ENCODE measurements around the gene AMPD2. TPM values are rescaled to one million over a fixed set of nuclear protein-coding genes. Genes with fewer than 3 reads are reported as not detected.

AMPD2 gene
- total and polyA plus RNA-seq, 2 of the 8 experiments (the other 6 are each of a cell fraction or from before 2014, with no cell fraction given) = 37.2 to 67.7 TPM

- H3K9ac ChIP-seq (replicated peaks in 1 of 4; ENCODE audit: extremely low read depth in 1 of 4, low read depth in 3 of 4, low read length in 3 of 4) = no peak overlapping the region; a peak in 1 of 7 replicates
- peaks cover 17% of the 10 kb centered on the region for H3K79me1 ChIP-seq (ENCODE audit: low read depth, low read length)
- CTCF ChIA-PET (ENCODE audit: partially characterized antibody) = interaction anchor here (1.0 to 10.4 kb wide), 10 partner anchors 9 to 146 kb away, joined by 3 to 73 read pairs (median 6); partner anchors contain the start of gene GNAI3
- peaks cover 2% of the 10 kb centered on the region; the same call in 1 of the 2 replicates for H3K23me2 ChIP-seq (ENCODE audit: low read depth, low read length)
- peak in 1 of 2 experiments; percentile 40 for DNase-seq (ENCODE audit: low read depth in 1 of 2, low spot score in 2 of 2)
- H3K14ac ChIP-seq (ENCODE audit: insufficient read length) = no peak overlapping the region
- H3K27ac ChIP-seq (ENCODE audit: low read depth, low read length) = no peak overlapping the region
- H3K79me2 ChIP-seq (ENCODE audit: control insufficient read depth in 1 of 2, insufficient read depth in 2 of 2, low read length in 2 of 2) = peaks cover 0 to 37% of the 10 kb centered on the region in 2 experiments; a peak in 2 of 4 replicates
- no peak for TF ChIP-seq BRCA1 (IDR thresholded peaks at IDR 0.05; ENCODE audit: low read depth, low read length)
- peak in 1 of 3 experiments; percentile 11; a peak in 1 of 4 replicates for TF ChIP-seq CTCF (IDR thresholded peaks at IDR 0.05; ENCODE audit: control extremely low read depth in 1 of 3, insufficient read depth in 1 of 3, low read depth in 1 of 3, low read length in 3 of 3)
- no peak overlapping the region for H2BK5ac ChIP-seq (ENCODE audit: low read depth, low read length)
- H3K4me3 ChIP-seq (ENCODE audit: extremely low read depth in 1 of 4, insufficient read depth in 2 of 4, low read depth in 3 of 4, low read length in 4 of 4) = no peak overlapping the region
- FAIRE-seq = no peak
- H3K4ac ChIP-seq (replicated peaks; ENCODE audit: insufficient read length, low read depth, low read length) = no peak overlapping the region
- peaks cover 12 to 27% (median 20%) of the 10 kb centered on the region in 4 experiments; a peak in 7 of 8 replicates for H3K36me3 ChIP-seq (ENCODE audit: control insufficient read depth in 2 of 4, insufficient read depth in 4 of 4, low read length in 3 of 4)
- no peak overlapping the region for H3K4me2 ChIP-seq (ENCODE audit: insufficient read depth in 1 of 2, low read depth in 2 of 2, low read length in 2 of 2)
- H2AK5ac ChIP-seq (ENCODE audit: low read depth, low read length) = no peak overlapping the region
- no peaks in the 10 kb centered on the region for H3K9me3 ChIP-seq (ENCODE audit: insufficient read depth in 2 of 2, low read depth in 1 of 2, low read length in 1 of 2)
- H2BK12ac ChIP-seq (ENCODE audit: low read depth, low read length) = no peak overlapping the region
- H3K18ac ChIP-seq (ENCODE audit: extremely low read depth, low read length) = no peak overlapping the region
- H4K91ac ChIP-seq (replicated peaks; ENCODE audit: insufficient read length, low read length) = no peak overlapping the region
- no peak overlapping the region for H2BK15ac ChIP-seq (ENCODE audit: low read length)
- WGBS, 2 experiments (ENCODE audit: extremely low coverage in 1 of 2, insufficient coverage in 1 of 2, insufficient read length in 1 of 2, insufficient replicate concordance in 2 of 2, low coverage in 1 of 2, low lambda C conversion rate in 2 of 2, missing lambda C conversion rate in 1 of 2) = 92% methylated on average over 28 of the region's 32 CpGs; no CpG with 5 or more reads in 1 of the 2 experiments
- no peak overlapping the region for H3K23ac ChIP-seq (ENCODE audit: insufficient read length)
- H3K56ac ChIP-seq (replicated peaks; ENCODE audit: insufficient read length, low read depth, low read length) = no peak overlapping the region
- no peak overlapping the region for H2BK120ac ChIP-seq (replicated peaks; ENCODE audit: low read depth, low read length)
- H2AFZ ChIP-seq (ENCODE audit: low read length) = no peak overlapping the region
- no peaks in the 10 kb centered on the region for H3K27me3 ChIP-seq (replicated peaks in 1 of 4; ENCODE audit: control insufficient read depth in 3 of 4, extremely low read depth in 1 of 4, insufficient read depth in 3 of 4, low read length in 3 of 4)
- no peak overlapping the region for H4K5ac ChIP-seq (ENCODE audit: insufficient read length, low read depth, low read length)
- POLR2A ChIA-PET (ENCODE audit: partially characterized antibody) = interaction anchor here (0.8 to 3.0 kb wide), 5 partner anchors 9 to 77 kb away, joined by 3 to 16 read pairs (median 4); partner anchors contain the start of gene GNAI3
- no peak overlapping the region for H2BK20ac ChIP-seq (ENCODE audit: low read length)
- peaks cover 5 to 35% of the 10 kb centered on the region in 2 experiments for H4K20me1 ChIP-seq (replicated peaks in 1 of 2; ENCODE audit: control insufficient read depth in 1 of 2, insufficient read depth in 2 of 2, low read length in 2 of 2)
- H4K8ac ChIP-seq (ENCODE audit: extremely low read depth, insufficient read depth, low read length) = no peak overlapping the region
- H3K4me1 ChIP-seq (replicated peaks in 1 of 4; ENCODE audit: control insufficient read depth in 3 of 4, insufficient read depth in 4 of 4, low read length in 3 of 4) = peaks cover 0 to 9% (median 5%) of the 10 kb centered on the region in 4 experiments; a peak in 5 of 7 replicates
Measured at GRCh38 chr1:109625601-109626560, 6.2 kb downstream of the AMPD2 start.

All from H1 (cell line).